A673 (cell line): ENCODE results near the gene LBR. TPM values are rescaled to one million over a fixed set of nuclear protein-coding genes. Genes with fewer than 3 reads are reported as not detected.

ENCODE experiments used
- BruUV-seq: library from RNA; stranded (reverse); fragments of 400-500 nt; replicated peaks from 2 replicates; lab custom pipeline; 2021; lab: Mats Ljungman, UMichigan
- CTCF ChIA-PET: fragments of 300-600 bp; sonication (Branson Sonifier 250); formaldehyde crosslinking; loops from one replicate; lab custom pipeline; 2022; ENCODE audit warnings: antibody characterized with exemption; lab: Charles Lee
- POLR2A ChIA-PET: fragments of 300-600 bp; sonication (Branson Sonifier 250); formaldehyde crosslinking; loops from one replicate; lab custom pipeline; 2022; ENCODE audit warnings: antibody characterized with exemption; ENCODE audit not compliant: low non-redundant PET; lab: Charles Lee
- DNase-seq: peaks from one replicate; pipeline ENCODE4 v3.0.0-alpha.2; 2015; ENCODE audit warnings: low spot score
- H3K27ac ChIP-seq: fragments of 200-600 bp; sonication (generic); 2 replicates; pipeline ENCODE4 v1.5.1; 2016; ENCODE audit warnings: mixed run types, low read depth, mild to moderate bottlenecking, mixed read lengths, antibody characterized with exemption, low read length; ENCODE audit not compliant: poor library complexity, severe bottlenecking
- H3K27me3 ChIP-seq: fragments of 200-600 bp; sonication (generic); replicated peaks from 2 replicates; pipeline ENCODE4 v1.6.1; 2017; ENCODE audit warnings: mixed run types, low read depth, mild to moderate bottlenecking, mixed read lengths, antibody characterized with exemption, low read length; ENCODE audit not compliant: insufficient read depth, poor library complexity
- H3K36me3 ChIP-seq: fragments of 200-600 bp; sonication (generic); 2 replicates; pipeline ENCODE4 v1.6.1; 2016; ENCODE audit warnings: mixed run types, mild to moderate bottlenecking, mixed read lengths, antibody characterized with exemption, low read length; ENCODE audit not compliant: insufficient read depth, poor library complexity, severe bottlenecking
- H3K4me1 ChIP-seq: fragments of 200-600 bp; sonication (generic); 2 replicates; pipeline ENCODE4 v1.6.1; 2017; ENCODE audit warnings: mixed run types, mild to moderate bottlenecking, mixed read lengths, antibody characterized with exemption, low read length; ENCODE audit not compliant: insufficient read depth, poor library complexity, severe bottlenecking
- H3K4me3 ChIP-seq: fragments of 200-600 bp; sonication (generic); 2 replicates; pipeline ENCODE4 v1.5.1; 2016; ENCODE audit warnings: low read depth, mixed run types, mild to moderate bottlenecking, mixed read lengths, low read length; ENCODE audit not compliant: poor library complexity, severe bottlenecking
- H3K9me3 ChIP-seq: fragments of 200-600 bp; sonication (generic); 2 replicates; pipeline ENCODE4 v1.6.1; 2016; ENCODE audit warnings: mixed run types, low read depth, mild to moderate bottlenecking, mixed read lengths, antibody characterized with exemption, low read length; ENCODE audit not compliant: poor library complexity, severe bottlenecking
- EZH2 ChIP-seq: fragments of 200-600 bp; sonication (generic); IDR thresholded peaks from 2 replicates; pipeline ENCODE4 v1.6.1; 2017; ENCODE audit warnings: borderline replicate concordance, low read depth, mild to moderate bottlenecking, mixed read lengths, antibody characterized with exemption, low read length; ENCODE audit not compliant: poor library complexity, severe bottlenecking
- intact Hi-C: fragments of 100-400 bp; cut with micrococcal nuclease; formaldehyde crosslinking; loops from one replicate; pipeline ENCODE4 v1.10.0; 2022; ENCODE audit not compliant: unreplicated experiment
- total RNA-seq: library from RNA; stranded (reverse); gene quantifications from 2 replicates; pipeline ENCODE4 v1.2.3, GENCODE V29; 2021
- TF ChIP-seq, protein P1 (sequence below): fragments of 300-800, 200-600 bp; sonication (generic); conservative IDR thresholded peaks from 2 replicates; pipeline ENCODE4 v1.5.1; 2017; ENCODE audit warnings: low read depth, mild to moderate bottlenecking, antibody characterized with exemption, low read length, moderate library complexity, mixed read lengths

LBR gene
- total RNA-seq, 1 experiment from 2014 or later: 147 TPM

DNA sequence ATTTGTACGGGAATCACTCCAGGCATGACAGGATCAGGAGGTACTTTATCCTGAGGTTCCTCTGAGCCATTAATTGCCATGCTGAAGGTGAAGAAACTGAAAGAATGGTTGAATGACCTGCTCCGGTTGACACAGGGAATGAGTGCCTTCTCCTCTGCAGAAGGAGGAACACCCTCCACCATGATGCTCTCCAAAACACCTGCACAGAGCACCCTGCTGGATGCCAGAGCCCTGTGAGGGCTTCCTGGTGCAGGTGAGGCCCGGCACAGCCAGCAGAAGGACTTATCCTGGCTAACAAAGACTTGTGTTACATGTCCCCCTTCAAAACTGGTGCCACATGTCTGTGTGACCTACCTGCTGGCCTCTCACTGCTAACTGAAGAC is 14.3 kb upstream of the LBR start:
- Histone ChIP-seq H3K4me1 (peaks cover 27% of the 10 kb centered on the region), H3K9me3 (no peaks in the 10 kb centered on the region), H3K36me3 (no peaks in the 10 kb centered on the region), H3K27me3 (no peaks in the 10 kb centered on the region), H3K27ac (no peak overlapping the region), H3K4me3 (no peak overlapping the region)
- no TSS peak for BruUV-seq
- no peak for TF ChIP-seq EZH2
- TF ChIP-seq, protein P1, sequence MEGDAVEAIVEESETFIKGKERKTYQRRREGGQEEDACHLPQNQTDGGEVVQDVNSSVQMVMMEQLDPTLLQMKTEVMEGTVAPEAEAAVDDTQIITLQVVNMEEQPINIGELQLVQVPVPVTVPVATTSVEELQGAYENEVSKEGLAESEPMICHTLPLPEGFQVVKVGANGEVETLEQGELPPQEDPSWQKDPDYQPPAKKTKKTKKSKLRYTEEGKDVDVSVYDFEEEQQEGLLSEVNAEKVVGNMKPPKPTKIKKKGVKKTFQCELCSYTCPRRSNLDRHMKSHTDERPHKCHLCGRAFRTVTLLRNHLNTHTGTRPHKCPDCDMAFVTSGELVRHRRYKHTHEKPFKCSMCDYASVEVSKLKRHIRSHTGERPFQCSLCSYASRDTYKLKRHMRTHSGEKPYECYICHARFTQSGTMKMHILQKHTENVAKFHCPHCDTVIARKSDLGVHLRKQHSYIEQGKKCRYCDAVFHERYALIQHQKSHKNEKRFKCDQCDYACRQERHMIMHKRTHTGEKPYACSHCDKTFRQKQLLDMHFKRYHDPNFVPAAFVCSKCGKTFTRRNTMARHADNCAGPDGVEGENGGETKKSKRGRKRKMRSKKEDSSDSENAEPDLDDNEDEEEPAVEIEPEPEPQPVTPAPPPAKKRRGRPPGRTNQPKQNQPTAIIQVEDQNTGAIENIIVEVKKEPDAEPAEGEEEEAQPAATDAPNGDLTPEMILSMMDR: no peak
- CTCF ChIA-PET: no interaction called here
- intact Hi-C loops: no loop called here
- POLR2A ChIA-PET: interaction anchor here (0.6 to 0.7 kb wide), 2 partner anchors 12 to 214 kb away, joined by 6 read pairs; no protein-coding TSS in a partner anchor
- DNase-seq: no peak

DNA sequence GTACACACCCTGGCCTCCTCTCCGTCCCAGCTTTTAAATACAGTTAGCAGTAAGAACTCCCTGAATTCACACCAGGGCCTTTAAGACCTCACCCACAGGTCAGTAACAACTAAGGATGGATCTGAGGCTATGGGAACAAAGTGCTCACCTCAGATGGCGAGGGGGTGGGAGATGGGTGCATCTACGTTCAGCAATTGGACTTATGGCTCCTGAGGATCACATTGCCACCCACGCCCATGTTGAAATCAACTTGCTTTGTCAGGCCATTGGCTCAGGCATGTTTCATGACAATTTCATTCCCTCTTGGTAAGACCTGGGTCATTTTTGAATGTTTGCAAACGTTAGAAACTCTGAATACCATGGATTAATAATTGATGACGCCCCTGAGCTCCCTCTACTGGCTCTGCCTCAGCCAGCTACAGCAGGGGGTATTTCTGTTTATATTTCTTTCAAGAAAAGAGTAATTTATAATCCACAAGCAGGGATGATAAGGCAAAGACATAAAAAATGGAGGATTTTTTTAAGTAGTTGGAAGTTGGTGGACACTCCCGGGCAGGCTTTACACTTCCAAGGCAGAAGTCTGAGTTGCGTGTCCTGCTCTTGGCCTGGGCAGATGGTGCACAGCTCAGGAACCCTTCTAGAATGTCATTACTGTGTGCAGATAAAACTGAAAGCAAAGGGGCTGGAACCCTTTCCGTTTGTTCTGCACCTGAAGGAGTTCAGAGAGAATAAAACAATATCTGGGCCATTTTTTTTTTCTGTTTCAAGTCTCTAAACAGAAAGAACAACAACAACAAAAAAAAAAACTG is 13.7 kb upstream of the LBR start:
- TF ChIP-seq, protein P1: peak; percentile 62
- TF ChIP-seq EZH2: no peak
- CTCF ChIA-PET: no interaction called here
- BruUV-seq: no TSS peak
- no peak for DNase-seq
- no peaks in the 10 kb centered on the region for H3K36me3 ChIP-seq
- intact Hi-C loops: no loop called here
- H3K27ac ChIP-seq: no peak overlapping the region
- H3K9me3 ChIP-seq: no peaks in the 10 kb centered on the region
- POLR2A ChIA-PET: interaction anchor here (0.6 to 0.7 kb wide), 2 partner anchors 11 to 621 kb away, joined by 4 to 6 read pairs; partner anchors contain the start of gene H3-3A
- H3K27me3 ChIP-seq: no peaks in the 10 kb centered on the region
- H3K4me1 ChIP-seq: peaks cover 27% of the 10 kb centered on the region
- no peak overlapping the region for H3K4me3 ChIP-seq

DNA sequence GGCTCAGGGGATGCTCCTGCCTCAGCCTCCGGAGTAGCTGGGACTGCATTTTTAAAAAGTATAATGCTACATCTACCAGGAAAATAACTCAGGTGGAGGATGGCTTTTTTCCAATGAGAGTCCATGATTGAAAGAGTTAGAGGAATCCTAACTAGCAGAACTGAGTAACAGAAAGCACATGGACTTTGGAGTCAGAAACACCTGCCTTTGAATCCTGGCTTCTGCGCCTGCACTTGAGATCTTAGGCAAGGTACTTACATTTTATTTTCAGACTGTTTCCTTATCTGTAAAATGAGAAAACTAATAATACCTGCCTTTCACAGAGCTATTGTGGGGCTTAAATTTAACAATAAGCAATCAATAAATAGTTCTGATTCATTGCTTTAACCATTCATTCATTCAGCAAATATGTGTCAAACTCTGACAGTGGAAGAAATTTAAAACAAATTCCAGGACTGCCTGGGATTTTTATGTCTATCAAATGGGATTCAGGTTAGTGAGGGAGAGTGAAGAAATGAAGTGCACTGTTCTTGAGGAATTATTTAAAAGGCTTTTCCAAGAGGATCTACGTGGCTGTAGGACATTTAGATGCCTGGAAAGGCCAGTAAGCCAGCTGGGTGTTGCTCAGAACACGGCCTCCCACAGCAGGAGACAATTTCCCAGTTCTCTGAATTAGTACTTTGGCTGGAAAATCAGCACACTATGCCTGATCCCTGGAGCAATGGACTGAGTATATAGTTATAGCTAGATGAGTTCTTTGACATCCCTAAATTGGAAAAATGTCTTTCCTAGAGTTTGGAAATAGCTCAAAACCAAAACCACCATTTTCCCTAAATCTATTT is 12.8 kb upstream of the LBR start:
- BruUV-seq: no TSS peak
- Histone ChIP-seq H3K36me3 (no peaks in the 10 kb centered on the region), H3K4me3 (no peak overlapping the region), H3K27me3 (no peaks in the 10 kb centered on the region), H3K27ac (no peak overlapping the region), H3K4me1 (peaks cover 25% of the 10 kb centered on the region), H3K9me3 (no peaks in the 10 kb centered on the region)
- DNase-seq: no peak
- TF ChIP-seq, protein P1: no peak
- no peak for TF ChIP-seq EZH2
- CTCF ChIA-PET: interaction anchor here (0.6 to 1.0 kb wide), 4 partner anchors 30 to 739 kb away, joined by 3 to 7 read pairs (median 6); no protein-coding TSS in a partner anchor
- intact Hi-C loops: no loop called here
- POLR2A ChIA-PET: interaction anchor here (0.6 to 0.7 kb wide), 2 partner anchors 622 to 628 kb away, joined by 3 to 4 read pairs; partner anchors contain the start of gene H3-3A
